GM23338 (cell line): Measurements from ENCODE around the gene ADGRE3. TPM values are rescaled to one million over a fixed set of nuclear protein-coding genes. Genes with fewer than 3 reads are reported as not detected.

ENCODE experiments used
- ATAC-seq: fragments of 200-7000 bp; cut with Tn5 transposase; 3 replicates; pipeline ENCODE4 v1.9.1; 2020
- DNase-seq: peaks from one replicate; pipeline ENCODE4 v3.0.0-alpha.2; 2015; ENCODE audit warnings: low spot score
- H2AFZ ChIP-seq: fragments of 200-600 bp; sonication (generic); 2 replicates; pipeline ENCODE4 v1.8.0; 2016; ENCODE audit warnings: antibody characterized with exemption, mild to moderate bottlenecking, moderate library complexity
- H3F3A ChIP-seq: fragments of 200-600 bp; sonication (generic); replicated peaks from 2 replicates; pipeline ENCODE4 v1.8.0; 2017; ENCODE audit warnings: antibody characterized with exemption, mixed run types, low read depth
- H3K27ac ChIP-seq: fragments of 200-600 bp; sonication (generic); 2 replicates; pipeline ENCODE4 v1.6.1; 2016; ENCODE audit warnings: low read depth
- H3K27me3 ChIP-seq: fragments of 200-600 bp; sonication (generic); 2 replicates; pipeline ENCODE4 v1.8.0; 2016; ENCODE audit warnings: mild to moderate bottlenecking, mixed run types, moderate library complexity; ENCODE audit not compliant: insufficient read depth
- H3K36me3 ChIP-seq: fragments of 200-600 bp; sonication (generic); 2 replicates; pipeline ENCODE4 v1.8.0; 2016; ENCODE audit warnings: mild to moderate bottlenecking; ENCODE audit not compliant: insufficient read depth
- H3K4me1 ChIP-seq: fragments of 200-600 bp; sonication (generic); 2 replicates; pipeline ENCODE4 v1.8.0; 2016; ENCODE audit warnings: mild to moderate bottlenecking, moderate library complexity; ENCODE audit not compliant: insufficient read depth
- H3K4me2 ChIP-seq: fragments of 200-600 bp; sonication (generic); 2 replicates; pipeline ENCODE4 v1.7.1; 2017; ENCODE audit warnings: mixed run types
- H3K4me3 ChIP-seq: fragments of 200-600 bp; sonication (generic); 2 replicates; pipeline ENCODE4 v1.6.1; 2016; ENCODE audit warnings: mixed run types
- H3K79me2 ChIP-seq: fragments of 200-600 bp; sonication (generic); replicated peaks from 2 replicates; pipeline ENCODE4 v1.8.0; 2017; ENCODE audit warnings: mild to moderate bottlenecking; ENCODE audit not compliant: insufficient read depth
- H3K9me2 ChIP-seq: fragments of 200-600 bp; sonication (generic); 2 replicates; pipeline ENCODE4 v1.8.0; 2017; ENCODE audit not compliant: insufficient read depth
- H4K20me1 ChIP-seq: fragments of 200-600 bp; sonication (generic); replicated peaks from 2 replicates; pipeline ENCODE4 v1.8.0; 2017; ENCODE audit warnings: mild to moderate bottlenecking; ENCODE audit not compliant: insufficient read depth
- H3K27ac Mint-ChIP-seq: 2 replicates; pipeline ENCODE4 v1.8.0; 2020; ENCODE audit warnings: inconsistent platforms, mild to moderate bottlenecking, moderate library complexity, mixed read lengths
- H3K27me3 Mint-ChIP-seq: 3 replicates; pipeline ENCODE4 v1.8.0; 2022; ENCODE audit warnings: low read depth, mild to moderate bottlenecking, moderate library complexity, mixed read lengths, inconsistent platforms; ENCODE audit not compliant: insufficient read depth, poor library complexity
- H3K36me3 Mint-ChIP-seq: 3 replicates; pipeline ENCODE4 v1.8.0; 2021; ENCODE audit warnings: low read depth, mild to moderate bottlenecking, inconsistent platforms, moderate library complexity, mixed read lengths
- H3K4me1 Mint-ChIP-seq: 3 replicates; pipeline ENCODE4 v1.8.0; 2020; ENCODE audit warnings: mild to moderate bottlenecking, inconsistent platforms, mixed read lengths
- H3K4me3 Mint-ChIP-seq: 3 replicates; pipeline ENCODE4 v1.8.0; 2021; ENCODE audit warnings: moderate library complexity, mild to moderate bottlenecking, inconsistent platforms, mixed read lengths
- H3K9me3 Mint-ChIP-seq: 3 replicates; pipeline ENCODE4 v1.8.0; 2020; ENCODE audit warnings: moderate library complexity, mild to moderate bottlenecking, inconsistent platforms, mixed read lengths
- CREB1 ChIP-seq: fragments of 250-450 bp; sonication (Bioruptor Pico); IDR thresholded peaks from 2 replicates; pipeline ENCODE4 v1.5.0; 2020; ENCODE audit warnings: low read depth, mild to moderate bottlenecking, moderate library complexity
- CTCF ChIP-seq, 2 experiments: fragments of 200-600 bp in 1 of 2; sonication (generic) in 1 of 2; conservative IDR thresholded peaks; 2 replicates each; pipeline versions ENCODE4 v1.5.1 to v1.6.1; 2016 to 2017; ENCODE audit warnings: antibody characterized with exemption in 2 of 2, low read depth in 2 of 2, mild to moderate bottlenecking in 2 of 2, moderate library complexity in 1 of 2
- ETS1 ChIP-seq: IDR thresholded peaks from 2 replicates; pipeline ENCODE4 v1.6.1; 2016; ENCODE audit warnings: antibody characterized with exemption
- EZH2phosphoT487 ChIP-seq: fragments of 200-600 bp; sonication (generic); IDR thresholded peaks from one replicate; pipeline ENCODE4 v1.8.1; 2018; ENCODE audit warnings: antibody characterized with exemption; ENCODE audit not compliant: unreplicated experiment
- JUNB ChIP-seq: IDR thresholded peaks from one replicate; pipeline ENCODE4 v1.6.1; 2016; ENCODE audit warnings: antibody characterized with exemption; ENCODE audit not compliant: unreplicated experiment
- NANOG ChIP-seq: IDR thresholded peaks from 2 replicates; pipeline ENCODE4 v1.6.1; 2016; ENCODE audit warnings: antibody characterized with exemption, borderline replicate concordance
- POLR2AphosphoS5 ChIP-seq: IDR thresholded peaks from 2 replicates; pipeline ENCODE4 v1.6.1; 2016; ENCODE audit warnings: antibody characterized with exemption, low read depth
- STAT1 ChIP-seq: IDR thresholded peaks from one replicate; pipeline ENCODE4 v1.6.1; 2016; ENCODE audit warnings: antibody characterized with exemption; ENCODE audit not compliant: unreplicated experiment
- ZNF114 ChIP-seq: fragments of 250-450 bp; sonication (Bioruptor Pico); IDR thresholded peaks from 2 replicates; pipeline ENCODE4 v1.5.0; 2020; ENCODE audit warnings: mild to moderate bottlenecking, moderate library complexity
- ZNF331 ChIP-seq: fragments of 250-450 bp; sonication (Bioruptor Pico); IDR thresholded peaks from 2 replicates; pipeline ENCODE4 v1.5.0; 2020; ENCODE audit warnings: low read depth, mild to moderate bottlenecking, moderate library complexity
- polyA plus RNA-seq: library from polyadenylated mRNA; unstranded; fragments of >200 nt; fragmentation: Nextera tagmentation; extraction: Ambion mirVana; gene quantifications from 2 replicates; pipeline ENCODE4 v1.2.1, GENCODE V29; 2016
- total RNA-seq: library from RNA; depleted of rRNA; stranded (reverse); fragments of >200 nt; shearing (Covaris generic); gene quantifications from 2 replicates; pipeline ENCODE4 v1.2.3, GENCODE V29; 2014
- TF ChIP-seq, protein P1 (sequence below): IDR thresholded peaks from one replicate; pipeline ENCODE4 v1.6.1; 2018; ENCODE audit warnings: antibody characterized with exemption; ENCODE audit not compliant: unreplicated experiment
- TF ChIP-seq, protein P2 (sequence below): fragments of 250-450 bp; sonication (Bioruptor Pico); IDR thresholded peaks from 2 replicates; pipeline ENCODE4 v1.5.0; 2020; ENCODE audit warnings: mild to moderate bottlenecking, moderate library complexity

The ADGRE3 gene
- total and polyA plus RNA-seq, 2 experiments from 2014 or later, result not detected

- TF ChIP-seq EZH2phosphoT487, result no peak
- TF ChIP-seq JUNB, result no peak
- TF ChIP-seq CTCF (conservative IDR thresholded peaks at IDR 0.05; ENCODE audit: low read depth in 2 of 2), result no peak
- TF ChIP-seq CREB1 (CRISPR knock-in tag), result no peak
- TF ChIP-seq ETS1, result no peak
- TF ChIP-seq STAT1, result no peak
- TF ChIP-seq ZNF331, result no peak
- no peak for TF ChIP-seq NANOG
- no peak for TF ChIP-seq POLR2AphosphoS5
- TF ChIP-seq, protein P1, sequence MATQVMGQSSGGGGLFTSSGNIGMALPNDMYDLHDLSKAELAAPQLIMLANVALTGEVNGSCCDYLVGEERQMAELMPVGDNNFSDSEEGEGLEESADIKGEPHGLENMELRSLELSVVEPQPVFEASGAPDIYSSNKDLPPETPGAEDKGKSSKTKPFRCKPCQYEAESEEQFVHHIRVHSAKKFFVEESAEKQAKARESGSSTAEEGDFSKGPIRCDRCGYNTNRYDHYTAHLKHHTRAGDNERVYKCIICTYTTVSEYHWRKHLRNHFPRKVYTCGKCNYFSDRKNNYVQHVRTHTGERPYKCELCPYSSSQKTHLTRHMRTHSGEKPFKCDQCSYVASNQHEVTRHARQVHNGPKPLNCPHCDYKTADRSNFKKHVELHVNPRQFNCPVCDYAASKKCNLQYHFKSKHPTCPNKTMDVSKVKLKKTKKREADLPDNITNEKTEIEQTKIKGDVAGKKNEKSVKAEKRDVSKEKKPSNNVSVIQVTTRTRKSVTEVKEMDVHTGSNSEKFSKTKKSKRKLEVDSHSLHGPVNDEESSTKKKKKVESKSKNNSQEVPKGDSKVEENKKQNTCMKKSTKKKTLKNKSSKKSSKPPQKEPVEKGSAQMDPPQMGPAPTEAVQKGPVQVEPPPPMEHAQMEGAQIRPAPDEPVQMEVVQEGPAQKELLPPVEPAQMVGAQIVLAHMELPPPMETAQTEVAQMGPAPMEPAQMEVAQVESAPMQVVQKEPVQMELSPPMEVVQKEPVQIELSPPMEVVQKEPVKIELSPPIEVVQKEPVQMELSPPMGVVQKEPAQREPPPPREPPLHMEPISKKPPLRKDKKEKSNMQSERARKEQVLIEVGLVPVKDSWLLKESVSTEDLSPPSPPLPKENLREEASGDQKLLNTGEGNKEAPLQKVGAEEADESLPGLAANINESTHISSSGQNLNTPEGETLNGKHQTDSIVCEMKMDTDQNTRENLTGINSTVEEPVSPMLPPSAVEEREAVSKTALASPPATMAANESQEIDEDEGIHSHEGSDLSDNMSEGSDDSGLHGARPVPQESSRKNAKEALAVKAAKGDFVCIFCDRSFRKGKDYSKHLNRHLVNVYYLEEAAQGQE, result no peak
- TF ChIP-seq, protein P2, sequence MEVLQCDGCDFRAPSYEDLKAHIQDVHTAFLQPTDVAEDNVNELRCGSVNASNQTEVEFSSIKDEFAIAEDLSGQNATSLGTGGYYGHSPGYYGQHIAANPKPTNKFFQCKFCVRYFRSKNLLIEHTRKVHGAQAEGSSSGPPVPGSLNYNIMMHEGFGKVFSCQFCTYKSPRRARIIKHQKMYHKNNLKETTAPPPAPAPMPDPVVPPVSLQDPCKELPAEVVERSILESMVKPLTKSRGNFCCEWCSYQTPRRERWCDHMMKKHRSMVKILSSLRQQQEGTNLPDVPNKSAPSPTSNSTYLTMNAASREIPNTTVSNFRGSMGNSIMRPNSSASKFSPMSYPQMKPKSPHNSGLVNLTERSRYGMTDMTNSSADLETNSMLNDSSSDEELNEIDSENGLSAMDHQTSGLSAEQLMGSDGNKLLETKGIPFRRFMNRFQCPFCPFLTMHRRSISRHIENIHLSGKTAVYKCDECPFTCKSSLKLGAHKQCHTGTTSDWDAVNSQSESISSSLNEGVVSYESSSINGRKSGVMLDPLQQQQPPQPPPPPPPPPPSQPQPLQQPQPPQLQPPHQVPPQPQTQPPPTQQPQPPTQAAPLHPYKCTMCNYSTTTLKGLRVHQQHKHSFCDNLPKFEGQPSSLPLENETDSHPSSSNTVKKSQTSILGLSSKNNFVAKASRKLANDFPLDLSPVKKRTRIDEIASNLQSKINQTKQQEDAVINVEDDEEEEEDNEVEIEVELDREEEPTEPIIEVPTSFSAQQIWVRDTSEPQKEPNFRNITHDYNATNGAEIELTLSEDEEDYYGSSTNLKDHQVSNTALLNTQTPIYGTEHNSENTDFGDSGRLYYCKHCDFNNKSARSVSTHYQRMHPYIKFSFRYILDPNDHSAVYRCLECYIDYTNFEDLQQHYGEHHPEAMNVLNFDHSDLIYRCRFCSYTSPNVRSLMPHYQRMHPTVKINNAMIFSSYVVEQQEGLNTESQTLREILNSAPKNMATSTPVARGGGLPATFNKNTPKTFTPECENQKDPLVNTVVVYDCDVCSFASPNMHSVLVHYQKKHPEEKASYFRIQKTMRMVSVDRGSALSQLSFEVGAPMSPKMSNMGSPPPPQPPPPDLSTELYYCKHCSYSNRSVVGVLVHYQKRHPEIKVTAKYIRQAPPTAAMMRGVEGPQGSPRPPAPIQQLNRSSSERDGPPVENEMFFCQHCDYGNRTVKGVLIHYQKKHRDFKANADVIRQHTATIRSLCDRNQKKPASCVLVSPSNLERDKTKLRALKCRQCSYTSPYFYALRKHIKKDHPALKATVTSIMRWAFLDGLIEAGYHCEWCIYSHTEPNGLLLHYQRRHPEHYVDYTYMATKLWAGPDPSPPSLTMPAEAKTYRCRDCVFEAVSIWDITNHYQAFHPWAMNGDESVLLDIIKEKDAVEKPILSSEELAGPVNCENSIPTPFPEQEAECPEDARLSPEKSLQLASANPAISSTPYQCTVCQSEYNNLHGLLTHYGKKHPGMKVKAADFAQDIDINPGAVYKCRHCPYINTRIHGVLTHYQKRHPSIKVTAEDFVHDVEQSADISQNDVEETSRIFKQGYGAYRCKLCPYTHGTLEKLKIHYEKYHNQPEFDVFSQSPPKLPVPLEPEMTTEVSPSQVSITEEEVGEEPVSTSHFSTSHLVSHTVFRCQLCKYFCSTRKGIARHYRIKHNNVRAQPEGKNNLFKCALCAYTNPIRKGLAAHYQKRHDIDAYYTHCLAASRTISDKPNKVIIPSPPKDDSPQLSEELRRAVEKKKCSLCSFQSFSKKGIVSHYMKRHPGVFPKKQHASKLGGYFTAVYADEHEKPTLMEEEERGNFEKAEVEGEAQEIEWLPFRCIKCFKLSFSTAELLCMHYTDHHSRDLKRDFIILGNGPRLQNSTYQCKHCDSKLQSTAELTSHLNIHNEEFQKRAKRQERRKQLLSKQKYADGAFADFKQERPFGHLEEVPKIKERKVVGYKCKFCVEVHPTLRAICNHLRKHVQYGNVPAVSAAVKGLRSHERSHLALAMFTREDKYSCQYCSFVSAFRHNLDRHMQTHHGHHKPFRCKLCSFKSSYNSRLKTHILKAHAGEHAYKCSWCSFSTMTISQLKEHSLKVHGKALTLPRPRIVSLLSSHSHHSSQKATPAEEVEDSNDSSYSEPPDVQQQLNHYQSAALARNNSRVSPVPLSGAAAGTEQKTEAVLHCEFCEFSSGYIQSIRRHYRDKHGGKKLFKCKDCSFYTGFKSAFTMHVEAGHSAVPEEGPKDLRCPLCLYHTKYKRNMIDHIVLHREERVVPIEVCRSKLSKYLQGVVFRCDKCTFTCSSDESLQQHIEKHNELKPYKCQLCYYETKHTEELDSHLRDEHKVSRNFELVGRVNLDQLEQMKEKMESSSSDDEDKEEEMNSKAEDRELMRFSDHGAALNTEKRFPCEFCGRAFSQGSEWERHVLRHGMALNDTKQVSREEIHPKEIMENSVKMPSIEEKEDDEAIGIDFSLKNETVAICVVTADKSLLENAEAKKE (CRISPR knock-in tag), result no peak
- TF ChIP-seq ZNF114 (CRISPR knock-in tag), result no peak
- no peaks in the 10 kb centered on the region for H3K27me3 Mint-ChIP-seq
- no peaks in the 10 kb centered on the region for H3K4me1 ChIP-seq
- H3K9me3 Mint-ChIP-seq, result peaks cover 95% of the 10 kb centered on the region
- no peaks in the 10 kb centered on the region for H3K79me2 ChIP-seq
- no peak overlapping the region for H3K27ac ChIP-seq
- H3K4me2 ChIP-seq, result no peak overlapping the region
- H3K4me1 Mint-ChIP-seq, result no peaks in the 10 kb centered on the region
- no peak for DNase-seq
- H3K36me3 ChIP-seq, result no peaks in the 10 kb centered on the region
- H3K4me3 ChIP-seq, result no peak overlapping the region
- H3K36me3 Mint-ChIP-seq, result peaks cover 21% of the 10 kb centered on the region
- no peak overlapping the region for H3K27ac Mint-ChIP-seq
- no peak overlapping the region for H3K4me3 Mint-ChIP-seq
- H4K20me1 ChIP-seq, result no peaks in the 10 kb centered on the region
- no peak for ATAC-seq
- H3F3A ChIP-seq, result no peaks in the 10 kb centered on the region
- H2AFZ ChIP-seq, result no peak overlapping the region
- H3K27me3 ChIP-seq, result no peaks in the 10 kb centered on the region
- peaks cover 8% of the 10 kb centered on the region; the same call in 1 of the 2 replicates for H3K9me2 ChIP-seq
Measured at GRCh38 chr19:14615623-14616022, 59.0 kb downstream of the ADGRE3 start.
